ENCODE results near the gene WIPI1. TPM values are rescaled to one million over a fixed set of nuclear protein-coding genes. Genes with fewer than 3 reads are reported as not detected.

Gene WIPI1
- total and polyA plus RNA-seq, 7 donors = 80.3 to 197 (median 136) TPM

GRCh38 chr17:68432086-68432864 lies 25.0 kb downstream of the WIPI1 start:
- H3K27ac ChIP-seq = no peak overlapping the region
- ATAC-seq = no peak
- no peaks in the 10 kb centered on the region for H3K27me3 ChIP-seq (ENCODE audit: insufficient read depth in 3 of 3, low read length in 2 of 3)
- intact Hi-C loops (cut with DNase I) = loop anchor here in 1 of 2 donors (10.0 kb wide), 1 partner anchor 167 kb away; no protein-coding TSS in a partner anchor
- DNase-seq = no peak
- peaks cover 10 to 86% of the 10 kb centered on the region in 2 donors for H3K36me3 ChIP-seq (ENCODE audit: insufficient read depth in 1 of 2, low read depth in 1 of 2)
- 81 to 91% (median 83%) methylated on average over 14 of the region's 14 CpGs for WGBS, 3 donors
- no peak for TF ChIP-seq CTCF (IDR thresholded peaks at IDR 0.05)
- H3K9me3 ChIP-seq = no peaks in the 10 kb centered on the region
- H3K4me3 ChIP-seq = no peak overlapping the region
- H3K4me1 ChIP-seq = peaks cover 20% of the 10 kb centered on the region

DNA sequence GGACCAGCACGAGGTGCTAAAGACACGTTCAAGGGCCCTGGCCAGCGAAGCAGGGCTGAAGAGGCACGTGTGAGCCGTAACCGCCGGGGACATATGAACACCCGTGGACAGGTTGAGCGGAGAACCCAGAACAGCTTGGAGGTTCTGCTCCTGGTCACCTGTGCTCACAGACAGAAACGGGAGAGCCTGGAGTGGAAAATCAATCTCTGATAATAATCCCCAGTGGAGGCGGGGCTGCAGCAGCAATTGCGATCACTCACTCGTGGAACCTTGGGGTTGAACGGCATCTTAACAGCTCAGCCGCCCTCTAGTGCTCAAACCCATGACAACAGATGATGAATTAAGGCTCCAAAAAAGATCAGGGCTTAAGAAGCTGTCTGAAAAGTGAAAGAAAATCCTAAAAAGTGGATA lies 25.6 kb downstream of the WIPI1 start:
- H3K27me3 ChIP-seq (ENCODE audit: insufficient read depth in 3 of 3, low read length in 2 of 3) = no peaks in the 10 kb centered on the region
- H3K4me3 ChIP-seq = no peak overlapping the region
- no peaks in the 10 kb centered on the region for H3K9me3 ChIP-seq
- H3K36me3 ChIP-seq (ENCODE audit: insufficient read depth in 1 of 2, low read depth in 1 of 2) = peaks cover 15 to 92% of the 10 kb centered on the region in 2 donors
- no peak overlapping the region for H3K27ac ChIP-seq
- no peak for TF ChIP-seq CTCF (IDR thresholded peaks at IDR 0.05)
- 61 to 68% (median 62%) methylated on average over 15 of the region's 15 CpGs for WGBS, 3 donors
- peaks cover 16% of the 10 kb centered on the region for H3K4me1 ChIP-seq
- DNase-seq (no peak), ATAC-seq (no peak)
- intact Hi-C loops (cut with DNase I) = loop anchor here in 1 of 2 donors (10.0 kb wide), 1 partner anchor 167 kb away; no protein-coding TSS in a partner anchor

DNA sequence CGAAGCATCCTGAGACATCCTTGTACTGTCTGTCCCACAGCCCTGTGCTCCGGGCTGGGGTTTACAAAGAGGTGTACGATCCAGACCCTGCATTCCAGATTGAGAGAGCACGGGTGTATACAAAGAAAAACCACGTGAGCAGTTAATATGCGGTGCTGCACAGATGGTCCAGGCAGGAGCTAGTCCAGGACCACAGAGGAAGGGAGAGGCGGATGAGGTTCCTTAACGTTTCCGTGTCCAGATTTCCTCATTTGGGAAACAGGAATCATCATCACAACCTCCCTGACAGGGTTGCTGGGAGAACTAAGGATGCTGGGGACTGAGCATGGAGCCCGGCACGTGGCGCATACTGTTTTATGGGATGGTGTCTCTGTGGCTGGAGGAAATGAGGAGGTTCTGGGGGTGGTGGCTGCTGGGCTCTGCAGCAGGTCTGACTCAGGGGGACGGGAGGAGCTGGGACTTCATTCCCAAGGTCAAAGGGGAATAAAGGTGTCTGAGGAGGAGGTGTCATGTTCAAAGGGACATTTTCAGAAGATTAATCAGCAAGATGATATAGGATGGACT lies 26.2 kb downstream of the WIPI1 start:
- 76 to 84% (median 77%) methylated on average over 13 of the region's 13 CpGs for WGBS, 3 donors
- H3K4me1 ChIP-seq = peaks cover 11% of the 10 kb centered on the region
- H3K9me3 ChIP-seq = no peaks in the 10 kb centered on the region
- no peak overlapping the region for H3K4me3 ChIP-seq
- no peak overlapping the region for H3K27ac ChIP-seq
- TF ChIP-seq CTCF (IDR thresholded peaks at IDR 0.05) = no peak
- no peaks in the 10 kb centered on the region for H3K27me3 ChIP-seq (ENCODE audit: insufficient read depth in 3 of 3, low read length in 2 of 3)
- DNase-seq (no peak), ATAC-seq (no peak)
- H3K36me3 ChIP-seq (ENCODE audit: insufficient read depth in 1 of 2, low read depth in 1 of 2) = peaks cover 17 to 97% of the 10 kb centered on the region in 2 donors
- intact Hi-C loops (cut with DNase I) = loop anchor here in 1 of 2 donors (10.0 kb wide), 1 partner anchor 166 kb away; no protein-coding TSS in a partner anchor

- no peaks in the 10 kb centered on the region for H3K27me3 ChIP-seq (ENCODE audit: insufficient read depth in 3 of 3, low read length in 2 of 3)
- H3K27ac ChIP-seq = no peak overlapping the region
- WGBS, 3 donors = 89 to 91% (median 90%) methylated on average over 11 of the region's 11 CpGs
- peaks cover 17 to 99% of the 10 kb centered on the region in 2 donors for H3K36me3 ChIP-seq (ENCODE audit: insufficient read depth in 1 of 2, low read depth in 1 of 2)
- DNase-seq (no peak), ATAC-seq (no peak)
- intact Hi-C loops (cut with DNase I) = loop anchor here in 1 of 2 donors (10.0 kb wide), 1 partner anchor 165 kb away; no protein-coding TSS in a partner anchor
- H3K9me3 ChIP-seq = no peaks in the 10 kb centered on the region
- TF ChIP-seq CTCF (IDR thresholded peaks at IDR 0.05) = no peak
- H3K4me1 ChIP-seq = peaks cover 6% of the 10 kb centered on the region
- H3K4me3 ChIP-seq = no peak overlapping the region
Measured at GRCh38 chr17:68429881-68430280, 27.4 kb downstream of the WIPI1 start.

Data from psoas muscle (tissue), 8 donors.